MCF 10A (cell line): ENCODE measurements around the gene RELT. TPM values are rescaled to one million over a fixed set of nuclear protein-coding genes. Genes with fewer than 3 reads are reported as not detected.

Source experiments
- BruUV-seq: library from RNA; stranded (reverse); fragments of 400-500 nt; replicated peaks from 2 replicates; lab custom pipeline; 2021; lab: Mats Ljungman, UMichigan
- CTCF ChIA-PET: fragments of 300-600 bp; sonication (Branson Sonifier 250); formaldehyde crosslinking; extraction: SDS; loops from one replicate; lab custom pipeline; 2021; ENCODE audit warnings: antibody characterized with exemption, inconsistent platforms; lab: Yijun Ruan, JAX
- POLR2A ChIA-PET: fragments of 300-600, 350-650 bp; sonication (Branson Sonifier 250); formaldehyde crosslinking; extraction: SDS; loops from one replicate; lab custom pipeline; 2020; ENCODE audit warnings: antibody characterized with exemption, inconsistent platforms; lab: Yijun Ruan, JAX
- DNase-seq: peaks from one replicate; pipeline ENCODE4 v3.0.0-alpha.2; 2018; ENCODE audit not compliant: unreplicated experiment
- H3K27ac Mint-ChIP-seq: one replicate; pipeline ENCODE4 v1.8.0; 2022; ENCODE audit warnings: mild to moderate bottlenecking, low read depth, mixed read lengths; ENCODE audit not compliant: unreplicated experiment
- H3K27me3 Mint-ChIP-seq: one replicate; pipeline ENCODE4 v1.8.0; 2022; ENCODE audit warnings: mixed read lengths; ENCODE audit not compliant: insufficient read depth, unreplicated experiment
- H3K36me3 Mint-ChIP-seq: one replicate; pipeline ENCODE4 v1.8.0; 2022; ENCODE audit warnings: mild to moderate bottlenecking, moderate library complexity, mixed read lengths; ENCODE audit not compliant: insufficient read depth, unreplicated experiment
- H3K4me1 Mint-ChIP-seq: one replicate; pipeline ENCODE4 v1.8.0; 2022; ENCODE audit warnings: mixed read lengths; ENCODE audit not compliant: insufficient read depth, unreplicated experiment
- H3K4me3 Mint-ChIP-seq: one replicate; pipeline ENCODE4 v1.8.0; 2022; ENCODE audit warnings: mild to moderate bottlenecking, moderate library complexity, mixed read lengths; ENCODE audit not compliant: unreplicated experiment
- H3K9me3 Mint-ChIP-seq: one replicate; pipeline ENCODE4 v1.8.0; 2022; ENCODE audit warnings: mixed read lengths; ENCODE audit not compliant: unreplicated experiment
- CTCF ChIP-seq: fragments of 200-600 bp; IDR thresholded peaks from one replicate; pipeline ENCODE4 v1.8.0; 2022; ENCODE audit warnings: antibody characterized with exemption, mild to moderate bottlenecking; ENCODE audit not compliant: unreplicated experiment
- intact Hi-C: fragments of 100-400 bp; cut with micrococcal nuclease; formaldehyde crosslinking; loops from 2 replicates; pipeline ENCODE4 v1.14.1; 2022
- total RNA-seq: library from RNA; stranded (reverse); gene quantifications from 2 replicates; pipeline ENCODE4 v1.2.3, GENCODE V29; 2022

RELT gene
- total RNA-seq, 1 experiment from 2014 or later = 8.4 TPM

GRCh38 chr11:73386546-73386945, 10.3 kb downstream of the RELT start:
- ChIA-PET POLR2A (no interaction called here), CTCF (interaction anchor here (0.9 to 2.3 kb wide), 3 partner anchors 36 to 274 kb away, joined by 3 to 7 read pairs (median 4); no protein-coding TSS in a partner anchor)
- Mint-ChIP-seq H3K4me1 (peaks cover 38% of the 10 kb centered on the region), H3K27me3 (no peaks in the 10 kb centered on the region), H3K9me3 (no peaks in the 10 kb centered on the region), H3K36me3 (no peaks in the 10 kb centered on the region), H3K4me3 (no peak overlapping the region), H3K27ac (peak overlapping the region; percentile 54)
- intact Hi-C loops = no loop called here
- no peak for DNase-seq
- no peak for TF ChIP-seq CTCF
- no TSS peak for BruUV-seq

- Mint-ChIP-seq H3K4me1 (peaks cover 38% of the 10 kb centered on the region), H3K36me3 (no peaks in the 10 kb centered on the region), H3K27ac (peak overlapping the region; percentile 83), H3K4me3 (no peak overlapping the region), H3K27me3 (no peaks in the 10 kb centered on the region), H3K9me3 (no peaks in the 10 kb centered on the region)
- no peak for DNase-seq
- ChIA-PET CTCF (interaction anchor here (0.6 to 2.4 kb wide), 5 partner anchors 13 to 555 kb away, joined by 3 to 10 read pairs (median 4); no protein-coding TSS in a partner anchor), POLR2A (no interaction called here)
- intact Hi-C loops = no loop called here
- no peak for TF ChIP-seq CTCF
- no TSS peak for BruUV-seq
Observed at GRCh38 chr11:73387594-73388264, 11.5 kb downstream of the RELT start.

GRCh38 chr11:73388265-73389133, 12.3 kb downstream of the RELT start:
- H3K27ac Mint-ChIP-seq = peak overlapping the region; percentile 83
- peak; percentile 54 for DNase-seq
- no peaks in the 10 kb centered on the region for H3K36me3 Mint-ChIP-seq
- intact Hi-C loops = no loop called here
- no peaks in the 10 kb centered on the region for H3K27me3 Mint-ChIP-seq
- POLR2A ChIA-PET = interaction anchor here (1.1 kb wide), 1 partner anchor 11 kb away, joined by 3 read pairs; no protein-coding TSS in a partner anchor
- TF ChIP-seq CTCF = no peak
- no peaks in the 10 kb centered on the region for H3K9me3 Mint-ChIP-seq
- H3K4me1 Mint-ChIP-seq = peaks cover 38% of the 10 kb centered on the region
- peak overlapping the region; percentile 32 for H3K4me3 Mint-ChIP-seq
- no TSS peak for BruUV-seq
- CTCF ChIA-PET = interaction anchor here (0.6 to 2.4 kb wide), 6 partner anchors 14 to 556 kb away, joined by 3 to 10 read pairs (median 5); no protein-coding TSS in a partner anchor

GRCh38 chr11:73389134-73389525, 12.9 kb downstream of the RELT start:
- Mint-ChIP-seq H3K4me3 (no peak overlapping the region), H3K4me1 (peaks cover 34% of the 10 kb centered on the region), H3K27me3 (no peaks in the 10 kb centered on the region), H3K27ac (peak overlapping the region; percentile 73), H3K36me3 (no peaks in the 10 kb centered on the region), H3K9me3 (no peaks in the 10 kb centered on the region)
- no TSS peak for BruUV-seq
- CTCF ChIA-PET = interaction anchor here (0.7 to 2.4 kb wide), 3 partner anchors 14 to 82 kb away, joined by 3 to 10 read pairs (median 9); no protein-coding TSS in a partner anchor
- intact Hi-C loops = no loop called here
- TF ChIP-seq CTCF = no peak
- POLR2A ChIA-PET = interaction anchor here (1.1 kb wide), 1 partner anchor 12 kb away, joined by 3 read pairs; no protein-coding TSS in a partner anchor
- DNase-seq = peak; percentile 9
